AG09319 (cell line): ENCODE measurements around the gene ACBD6.

Source experiments
- DNase-seq: peaks from one replicate; pipeline ENCODE4 v3.0.0-alpha.2; 2010; ENCODE audit warnings: low read depth; ENCODE audit errors: extremely low read depth
- CTCF ChIP-seq: IDR thresholded peaks from 2 replicates; pipeline ENCODE4 v1.5.1; 2011; ENCODE audit warnings: low read depth, mild to moderate bottlenecking, inconsistent platforms, low read length, moderate library complexity

ACBD6 gene

DNA sequence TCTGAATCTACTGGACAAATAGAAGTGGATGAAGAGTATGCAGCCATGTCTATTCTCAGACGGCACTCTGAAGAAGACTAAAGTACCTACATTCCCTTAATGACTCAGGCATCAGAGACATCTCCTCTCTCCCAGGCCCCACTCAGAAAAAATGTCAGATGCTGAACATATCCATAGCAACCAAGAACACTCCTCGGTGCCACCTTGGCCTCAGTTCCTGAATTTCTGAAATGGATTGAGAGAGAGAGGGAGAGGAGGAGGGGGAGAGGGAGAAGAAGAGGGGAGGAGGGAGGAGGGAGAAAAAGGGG is 40.4 kb upstream of the ACBD6 start:
- DNase-seq, result no peak
- TF ChIP-seq CTCF, result no peak

DNA sequence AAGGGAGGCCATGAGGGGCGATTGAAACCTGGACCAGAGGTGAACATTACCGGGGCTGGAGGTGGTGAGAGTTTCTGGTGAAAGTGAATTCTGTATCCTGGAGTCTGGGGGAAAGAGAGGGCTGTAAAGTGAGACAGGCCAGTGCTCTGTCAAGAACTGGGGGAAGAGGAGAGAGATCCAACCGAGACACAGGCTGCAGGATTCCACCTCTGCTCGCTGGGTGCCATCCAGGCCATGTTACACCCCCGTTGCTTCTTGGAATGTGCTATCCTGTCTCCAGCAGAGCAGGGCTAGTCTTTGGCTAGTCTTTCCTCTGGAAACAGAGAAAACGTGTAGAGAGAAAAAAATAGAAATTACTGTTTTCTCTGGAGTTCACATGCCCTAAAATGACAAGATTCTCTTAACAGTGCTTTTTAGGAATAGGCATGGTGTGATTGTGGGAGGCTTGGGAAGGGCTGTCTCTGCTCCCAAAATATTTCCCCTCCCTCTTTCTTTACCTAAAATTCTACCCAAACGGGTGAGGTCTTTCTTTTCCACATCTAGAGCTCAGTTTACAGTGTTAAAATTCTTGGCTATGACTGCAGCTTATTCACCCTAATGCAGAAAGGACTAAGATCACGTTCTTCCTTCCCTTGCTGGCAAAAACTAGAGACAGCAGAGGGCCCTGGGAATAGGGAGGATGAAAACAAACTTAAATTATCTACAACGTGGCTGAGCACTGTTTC is 39.9 kb upstream of the ACBD6 start:
- TF ChIP-seq CTCF, result no peak
- DNase-seq, result no peak

DNA sequence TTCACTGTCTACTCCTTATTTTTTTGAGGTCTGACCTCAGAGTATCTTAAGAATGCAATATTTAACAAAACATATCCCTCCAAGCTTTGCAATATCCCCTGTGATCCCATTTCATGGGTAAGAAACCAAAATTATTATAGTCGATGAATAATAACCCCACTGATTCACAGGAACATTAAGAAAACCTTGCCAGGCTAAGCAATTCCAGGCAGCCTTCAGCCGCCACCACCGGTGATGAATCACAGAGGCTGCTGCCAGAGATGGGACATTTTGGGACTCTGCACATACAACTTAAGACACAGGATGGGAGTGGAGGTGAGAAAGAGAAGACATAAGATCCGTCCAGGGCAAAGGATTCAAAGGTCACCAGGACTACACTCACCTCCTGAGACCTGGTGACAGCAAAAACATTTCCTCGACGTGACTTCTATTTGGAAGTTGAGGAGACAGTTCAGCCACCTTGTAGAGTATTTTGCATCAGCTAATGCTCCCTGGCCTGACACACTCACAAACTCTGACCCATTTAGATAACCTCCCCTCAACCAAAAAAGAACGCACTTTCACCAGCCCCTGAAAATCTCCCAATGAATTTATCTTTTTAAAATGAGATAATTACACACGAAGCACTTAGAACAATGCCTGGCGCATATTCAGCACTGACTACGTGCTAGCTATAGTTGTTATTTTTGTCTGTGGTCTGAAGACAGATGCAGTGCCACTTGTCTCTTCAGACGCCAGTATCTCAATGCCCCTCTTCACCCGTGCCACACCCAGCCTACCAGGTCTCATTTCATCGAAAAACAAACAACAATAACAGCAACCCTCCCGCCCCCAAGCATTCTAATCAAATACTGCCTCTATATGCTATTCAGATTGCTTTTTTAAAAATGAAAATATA is 38.6 kb upstream of the ACBD6 start:
- TF ChIP-seq CTCF, result no peak
- no peak for DNase-seq

DNA sequence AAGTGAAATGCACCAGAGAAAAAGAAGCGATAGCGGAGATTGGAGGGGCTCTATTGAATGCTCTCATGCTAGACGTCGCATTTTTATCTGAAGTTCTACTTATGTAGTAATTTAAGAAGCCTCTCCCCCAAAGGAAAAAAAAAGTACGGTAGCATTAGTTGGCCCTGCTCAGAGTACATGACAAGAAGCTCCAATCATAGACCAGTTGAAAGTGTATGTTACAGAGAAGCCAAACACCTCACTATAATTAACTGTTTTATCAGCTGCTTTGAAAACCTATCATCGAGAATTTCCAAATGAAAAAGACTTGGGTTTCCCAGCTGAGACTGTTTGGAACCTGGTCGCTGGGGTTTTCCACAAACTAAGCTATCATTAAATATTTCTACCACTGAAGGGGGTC is 36.8 kb upstream of the ACBD6 start:
- DNase-seq, result no peak
- no peak for TF ChIP-seq CTCF

DNA sequence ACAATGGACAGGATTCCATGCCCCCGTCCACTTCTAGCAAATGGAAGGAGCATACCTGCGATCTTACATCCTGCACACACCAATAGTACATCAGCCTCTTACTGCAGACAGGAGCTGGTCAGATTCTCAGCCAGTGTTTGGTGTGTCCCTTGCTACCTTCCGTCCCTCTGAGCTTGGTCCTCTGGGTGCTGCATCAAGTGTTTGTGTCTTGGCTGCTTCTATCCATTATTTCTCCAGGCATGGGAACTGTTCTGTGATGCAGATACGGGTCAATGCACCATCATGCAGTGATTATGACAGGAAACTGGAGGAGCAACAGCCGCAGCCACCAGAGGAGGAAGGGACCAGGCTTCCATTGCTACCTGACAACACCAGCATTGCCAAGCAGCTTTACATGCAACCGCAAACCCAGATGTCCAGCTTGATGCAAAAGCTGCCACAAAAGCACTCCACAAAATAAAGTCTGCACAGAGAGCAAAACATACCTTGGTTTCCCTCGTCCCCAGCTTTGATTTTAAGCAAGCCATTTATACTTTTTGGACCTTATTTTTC is 34.5 kb upstream of the ACBD6 start:
- DNase-seq, result no peak
- TF ChIP-seq CTCF, result no peak

GRCh38 chr1:180535418-180535999 is 33.1 kb upstream of the ACBD6 start:
- TF ChIP-seq CTCF, result no peak
- no peak for DNase-seq

GRCh38 chr1:180534214-180534613 is 31.8 kb upstream of the ACBD6 start:
- no peak for DNase-seq
- no peak for TF ChIP-seq CTCF
